GM21360 (cell line): Measurements from ENCODE around the gene PHLDB1.

Experiments
- ATAC-seq: cut with Tn5 transposase; IDR thresholded peaks from one replicate; pipeline ENCODE4 v1.9.1; 2021; ENCODE audit warnings: mild to moderate bottlenecking, moderate library complexity; ENCODE audit not compliant: unreplicated experiment

PHLDB1 gene

GRCh38 chr11:118621784-118622375 is 14.5 kb downstream of the PHLDB1 start:
- ATAC-seq: no peak

- no peak for ATAC-seq
Measured at GRCh38 chr11:118622376-118623268, 15.2 kb downstream of the PHLDB1 start.

GRCh38 chr11:118623269-118623655 is 15.8 kb downstream of the PHLDB1 start:
- no peak for ATAC-seq

GRCh38 chr11:118625036-118625690 is 17.7 kb downstream of the PHLDB1 start:
- ATAC-seq: no peak

GRCh38 chr11:118625976-118626375 is 18.6 kb downstream of the PHLDB1 start:
- ATAC-seq: no peak

- no peak for ATAC-seq
Measured at GRCh38 chr11:118627566-118627965, 20.2 kb downstream of the PHLDB1 start.

- ATAC-seq: no peak
Measured at GRCh38 chr11:118628031-118628430, 20.6 kb downstream of the PHLDB1 start.

- ATAC-seq: no peak
Measured at GRCh38 chr11:118628432-118628831, 21.0 kb downstream of the PHLDB1 start.

- ATAC-seq: no peak
Measured at GRCh38 chr11:118628861-118629549, 21.6 kb downstream of the PHLDB1 start.

GRCh38 chr11:118629761-118630661 is 22.6 kb downstream of the PHLDB1 start:
- no peak for ATAC-seq

- ATAC-seq: no peak
Measured at GRCh38 chr11:118631142-118631909, 23.9 kb downstream of the PHLDB1 start.

- ATAC-seq: no peak
Measured at GRCh38 chr11:118632577-118633318, 25.3 kb downstream of the PHLDB1 start.

- no peak for ATAC-seq
Measured at GRCh38 chr11:118633319-118633690, 25.9 kb downstream of the PHLDB1 start.

GRCh38 chr11:118633979-118634378 is 26.6 kb downstream of the PHLDB1 start:
- ATAC-seq: no peak

GRCh38 chr11:118634431-118635236 is 27.2 kb downstream of the PHLDB1 start:
- ATAC-seq: no peak

GRCh38 chr11:118635237-118635591 is 27.8 kb downstream of the PHLDB1 start:
- ATAC-seq: no peak

- ATAC-seq: no peak
Measured at GRCh38 chr11:118635642-118636041, 28.2 kb downstream of the PHLDB1 start.
